ENCODE measurements around the gene MAST1. TPM values are rescaled to one million over a fixed set of nuclear protein-coding genes. Genes with fewer than 3 reads are reported as not detected.
A peak's percentile ranks its signal among the peaks of the same experiment; 100 is the strongest.

The MAST1 gene
- total RNA-seq, 4 donors from 2014 or later = 0.56 TPM; not detected in 3

- no peak overlapping the region for H3K27ac ChIP-seq
- peaks cover 10% of the 10 kb centered on the region in 2 donors for H3K4me1 ChIP-seq
- intact Hi-C loops (cut with DNase I) = no loop called here
- TF ChIP-seq POLR2A (IDR thresholded peaks at IDR 0.05) = no peak
- no peak for TF ChIP-seq CTCF (IDR thresholded peaks at IDR 0.05)
- no peak overlapping the region for H3K4me3 ChIP-seq (replicated peaks in 1 of 3)
- H3K9me3 ChIP-seq = no peaks in the 10 kb centered on the region
- H3K27me3 ChIP-seq = no peaks in the 10 kb centered on the region
- H3K36me3 ChIP-seq = peaks cover 3 to 15% of the 10 kb centered on the region in 2 donors
- 98 to 100% methylated on average over 6 to 17 of the region's 17 CpGs for WGBS, 2 donors
- no peak for DNase-seq
These were observed 58.1 kb downstream of the MAST1 start for GRCh38 chr19:12896460-12896859.

- Histone ChIP-seq H3K4me1 (no peaks in the 10 kb centered on the region), H3K4me3 (replicated peaks in 1 of 3) (no peak overlapping the region), H3K27me3 (no peaks in the 10 kb centered on the region), H3K9me3 (no peaks in the 10 kb centered on the region), H3K27ac (no peak overlapping the region), H3K36me3 (peaks cover 3 to 4% of the 10 kb centered on the region in 2 donors)
- intact Hi-C loops (cut with DNase I) = no loop called here
- 89 to 93% methylated on average over 7 to 10 of the region's 10 CpGs for WGBS, 2 donors
- DNase-seq = no peak
- no peak for TF ChIP-seq POLR2A (IDR thresholded peaks at IDR 0.05)
- no peak for TF ChIP-seq CTCF (IDR thresholded peaks at IDR 0.05)
These were observed 61.7 kb downstream of the MAST1 start for GRCh38 chr19:12899891-12900518.

- DNase-seq = no peak
- Histone ChIP-seq H3K27ac (no peak overlapping the region), H3K9me3 (no peaks in the 10 kb centered on the region), H3K27me3 (no peaks in the 10 kb centered on the region), H3K4me1 (peaks cover 1 to 5% of the 10 kb centered on the region in 2 donors), H3K36me3 (no peaks in the 10 kb centered on the region), H3K4me3 (replicated peaks in 1 of 3) (no peak overlapping the region)
- WGBS, 2 donors = 94 to 95% methylated on average over 9 of the region's 9 CpGs
- intact Hi-C loops (cut with DNase I) = no loop called here
- no peak for TF ChIP-seq CTCF (IDR thresholded peaks at IDR 0.05)
- no peak for TF ChIP-seq POLR2A (IDR thresholded peaks at IDR 0.05)
These were observed 68.9 kb downstream of the MAST1 start for GRCh38 chr19:12907166-12907565.

- peak in 1 of 2 donors; percentile 18 for DNase-seq
- no peaks in the 10 kb centered on the region for H3K9me3 ChIP-seq
- TF ChIP-seq CTCF (IDR thresholded peaks at IDR 0.05) = no peak
- TF ChIP-seq POLR2A (IDR thresholded peaks at IDR 0.05) = no peak
- H3K27ac ChIP-seq = peak overlapping the region; percentile 79 to 86 (median 80)
- WGBS, 2 donors = 17 to 18% methylated on average over 4 of the region's 4 CpGs
- no peaks in the 10 kb centered on the region for H3K36me3 ChIP-seq
- H3K4me1 ChIP-seq = peaks cover 22 to 29% of the 10 kb centered on the region in 2 donors
- intact Hi-C loops (cut with DNase I) = no loop called here
- no peaks in the 10 kb centered on the region for H3K27me3 ChIP-seq
- no peak overlapping the region for H3K4me3 ChIP-seq (replicated peaks in 1 of 3)
These were observed 74.3 kb downstream of the MAST1 start for GRCh38 chr19:12912571-12912970.

GRCh38 chr19:12913011-12913561 is 74.8 kb downstream of the MAST1 start:
- H3K36me3 ChIP-seq = no peaks in the 10 kb centered on the region
- H3K4me1 ChIP-seq = peaks cover 22 to 29% of the 10 kb centered on the region in 2 donors
- H3K27me3 ChIP-seq = no peaks in the 10 kb centered on the region
- intact Hi-C loops (cut with DNase I) = no loop called here
- peak overlapping the region in 1 of 3 donors; percentile 1 for H3K4me3 ChIP-seq (replicated peaks in 1 of 3)
- H3K27ac ChIP-seq = peak overlapping the region; percentile 79 to 86 (median 80)
- peak; percentile 89 to 93 for DNase-seq
- 2 to 7% methylated on average over 18 to 19 of the region's 22 CpGs for WGBS, 2 donors
- TF ChIP-seq POLR2A (IDR thresholded peaks at IDR 0.05) (peak in 1 of 2 donors; percentile 43), CTCF (IDR thresholded peaks at IDR 0.05) (no peak)
- no peaks in the 10 kb centered on the region for H3K9me3 ChIP-seq

Measured in thyroid gland (tissue), 4 donors.